WTC11 (cell line): ENCODE data around the gene RPL7L1. TPM values are rescaled to one million over a fixed set of nuclear protein-coding genes. Genes with fewer than 3 reads are reported as not detected.

Experiments
- ATAC-seq: fragments of 200-7000 bp; cut with Tn5 transposase; 2 replicates; pipeline ENCODE4 v1.10.0; 2021; ENCODE audit warnings: mild to moderate bottlenecking, moderate library complexity
- Bru-seq: library from RNA; stranded (reverse); fragments of 400-500 nt; gene quantifications from one replicate; lab custom pipeline; 2021; lab: Mats Ljungman, UMichigan
- CTCF ChIA-PET: fragments of 300-600 bp; sonication (Branson Sonifier 250); formaldehyde crosslinking; loops from one replicate; lab custom pipeline; 2021; ENCODE audit warnings: antibody characterized with exemption; lab: Charles Lee
- POLR2A ChIA-PET: fragments of 350-600 bp; sonication (Branson Sonifier 250); formaldehyde crosslinking; loops from one replicate; lab custom pipeline; 2021; ENCODE audit warnings: antibody characterized with exemption; lab: Charles Lee
- DNase-seq: peaks from one replicate; pipeline ENCODE4 v3.0.0; 2021; ENCODE audit warnings: low spot score
- H3K27ac Mint-ChIP-seq: 2 replicates; pipeline ENCODE4 v1.8.0; 2021; ENCODE audit warnings: mixed read lengths
- H3K27me3 Mint-ChIP-seq: 2 replicates; pipeline ENCODE4 v1.8.0; 2021; ENCODE audit warnings: low read depth, mild to moderate bottlenecking, moderate library complexity, mixed read lengths
- H3K36me3 Mint-ChIP-seq: 2 replicates; pipeline ENCODE4 v1.8.0; 2021; ENCODE audit warnings: mixed read lengths
- H3K4me1 Mint-ChIP-seq: 2 replicates; pipeline ENCODE4 v1.8.0; 2022; ENCODE audit warnings: mixed read lengths
- H3K4me3 Mint-ChIP-seq: 2 replicates; pipeline ENCODE4 v1.8.0; 2021; ENCODE audit warnings: mild to moderate bottlenecking, moderate library complexity, mixed read lengths
- H3K9me3 Mint-ChIP-seq: 2 replicates; pipeline ENCODE4 v1.8.0; 2021; ENCODE audit warnings: mixed read lengths
- CREM ChIP-seq: sonication (generic); formaldehyde crosslinking; IDR thresholded peaks from 2 replicates; pipeline ENCODE4 v1.8.1; 2022; ENCODE audit warnings: mild to moderate bottlenecking, missing genetic modification reagents, moderate library complexity
- ESRRA ChIP-seq: sonication (generic); formaldehyde crosslinking; IDR thresholded peaks from 2 replicates; pipeline ENCODE4 v1.8.1; 2022; ENCODE audit warnings: mild to moderate bottlenecking, missing genetic modification reagents, borderline replicate concordance
- ETV6 ChIP-seq: sonication (generic); formaldehyde crosslinking; IDR thresholded peaks from 2 replicates; pipeline ENCODE4 v1.8.1; 2022; ENCODE audit warnings: mild to moderate bottlenecking, missing genetic modification reagents
- FOXJ3 ChIP-seq: sonication (generic); formaldehyde crosslinking; IDR thresholded peaks from 2 replicates; pipeline ENCODE4 v1.9.0; 2021; ENCODE audit warnings: missing genetic modification reagents, mild to moderate bottlenecking, borderline replicate concordance
- FOXK1 ChIP-seq: sonication (generic); formaldehyde crosslinking; IDR thresholded peaks from 2 replicates; pipeline ENCODE4 v1.8.0; 2022; ENCODE audit warnings: mild to moderate bottlenecking, moderate library complexity, missing genetic modification reagents
- GABPB1 ChIP-seq: sonication (generic); formaldehyde crosslinking; IDR thresholded peaks from 2 replicates; pipeline ENCODE4 v1.8.1; 2023; ENCODE audit warnings: mild to moderate bottlenecking, missing genetic modification reagents
- JAZF1 ChIP-seq: fragments of 250-450 bp; sonication (Bioruptor Pico); IDR thresholded peaks from 2 replicates; pipeline ENCODE4 v1.9.0; 2021; ENCODE audit warnings: moderate library complexity, mild to moderate bottlenecking, inconsistent platforms
- JUN ChIP-seq: sonication (generic); formaldehyde crosslinking; IDR thresholded peaks from 2 replicates; pipeline ENCODE4 v1.8.0; 2023; ENCODE audit warnings: mild to moderate bottlenecking, missing genetic modification reagents
- NFE2L1 ChIP-seq: sonication (generic); formaldehyde crosslinking; IDR thresholded peaks from 2 replicates; pipeline ENCODE4 v1.8.1; 2023; ENCODE audit warnings: missing genetic modification reagents
- NR2C2 ChIP-seq: sonication (generic); formaldehyde crosslinking; IDR thresholded peaks from 2 replicates; pipeline ENCODE4 v1.8.0; 2022; ENCODE audit warnings: mild to moderate bottlenecking, missing genetic modification reagents
- PRRX2 ChIP-seq: fragments of 250-450 bp; sonication (Bioruptor Pico); IDR thresholded peaks from 2 replicates; pipeline ENCODE4 v1.8.0; 2021; ENCODE audit warnings: mild to moderate bottlenecking
- SMAD4 ChIP-seq: sonication (generic); formaldehyde crosslinking; IDR thresholded peaks from 2 replicates; pipeline ENCODE4 v1.8.0; 2022; ENCODE audit warnings: mild to moderate bottlenecking, missing genetic modification reagents
- SP1 ChIP-seq: sonication (generic); formaldehyde crosslinking; conservative IDR thresholded peaks from 2 replicates; pipeline ENCODE4 v1.8.1; 2022; ENCODE audit warnings: missing genetic modification reagents
- TEAD1 ChIP-seq: sonication (generic); formaldehyde crosslinking; IDR thresholded peaks from 2 replicates; pipeline ENCODE4 v1.8.0; 2022; ENCODE audit warnings: mild to moderate bottlenecking, missing genetic modification reagents
- ZNF219 ChIP-seq: sonication (generic); formaldehyde crosslinking; IDR thresholded peaks from 2 replicates; pipeline ENCODE4 v1.8.0; 2023; ENCODE audit warnings: missing genetic modification reagents, mild to moderate bottlenecking, borderline replicate concordance
- ZNF416 ChIP-seq: fragments of 250-450 bp; sonication (Bioruptor Pico); IDR thresholded peaks from 2 replicates; pipeline ENCODE4 v1.9.0; 2021; ENCODE audit warnings: mild to moderate bottlenecking, inconsistent platforms
- long read RNA-seq, 3 experiments: library from RNA in 1 of 3; library from capped mRNA in 1 of 3; library from polyadenylated mRNA in 1 of 3; unstranded in 2 of 3; stranded (forward) in 1 of 3; transcript quantifications; one replicate each; pipeline ENCODE4 v2.0.0, GENCODE V29; 2021
- total RNA-seq: library from RNA; stranded (reverse); gene quantifications from 3 replicates; pipeline ENCODE4 v1.2.3, GENCODE V29; 2021
- TF ChIP-seq, protein P1 (sequence below): sonication (generic); formaldehyde crosslinking; IDR thresholded peaks from 2 replicates; pipeline ENCODE4 v1.8.0; 2022; ENCODE audit warnings: missing genetic modification reagents
- TF ChIP-seq, protein P2 (sequence below): fragments of 250-450 bp; sonication (Bioruptor Pico); IDR thresholded peaks from 2 replicates; pipeline ENCODE4 v1.9.0; 2021; ENCODE audit warnings: mild to moderate bottlenecking
- TF ChIP-seq, protein P3 (sequence below): fragments of 250-450 bp; sonication (Bioruptor Pico); IDR thresholded peaks from 2 replicates; pipeline ENCODE4 v1.8.0; 2021; ENCODE audit warnings: mild to moderate bottlenecking
- TF ChIP-seq, protein P4 (sequence below): sonication (generic); formaldehyde crosslinking; IDR thresholded peaks from 2 replicates; pipeline ENCODE4 v1.8.1; 2023; ENCODE audit warnings: mild to moderate bottlenecking, missing genetic modification reagents, moderate library complexity
- TF ChIP-seq, protein P5 (sequence below): sonication (generic); formaldehyde crosslinking; IDR thresholded peaks from 2 replicates; pipeline ENCODE4 v1.8.0; 2022; ENCODE audit warnings: mild to moderate bottlenecking, missing genetic modification reagents
- TF ChIP-seq, protein P6 (sequence below): fragments of 250-450 bp; sonication (Bioruptor Pico); IDR thresholded peaks from 2 replicates; pipeline ENCODE4 v1.9.0; 2021; ENCODE audit warnings: moderate library complexity, mild to moderate bottlenecking, inconsistent platforms, borderline replicate concordance
- TF ChIP-seq, protein P7 (sequence below): sonication (generic); formaldehyde crosslinking; IDR thresholded peaks from 2 replicates; pipeline ENCODE4 v1.8.0; 2022; ENCODE audit warnings: mild to moderate bottlenecking, missing genetic modification reagents

The RPL7L1 gene
- 91.4 to 107 TPM (median 93.0 TPM) in 3 replicates for total RNA-seq
- percentile 98 among the genes with signal in this experiment for Bru-seq, nascent RNA
- long read RNA-seq, experiment 1, full-length matches to known transcripts = 154 of 285 reads
- long read RNA-seq, experiment 1, partial matches to known transcripts = 55 of 285 reads
- long read RNA-seq, experiment 1, other reads (novel, unspliced or antisense) = 76 of 285 reads
- long read RNA-seq, experiment 2, full-length matches to known transcripts = 10 of 127 reads
- long read RNA-seq, experiment 2, partial matches to known transcripts = 27 of 127 reads
- long read RNA-seq, experiment 2, other reads (novel, unspliced or antisense) = 90 of 127 reads
- long read RNA-seq, experiment 3, full-length matches to known transcripts = 481 of 655 reads
- long read RNA-seq, experiment 3, partial matches to known transcripts = 95 of 655 reads
- long read RNA-seq, experiment 3, other reads (novel, unspliced or antisense) = 79 of 655 reads

DNA sequence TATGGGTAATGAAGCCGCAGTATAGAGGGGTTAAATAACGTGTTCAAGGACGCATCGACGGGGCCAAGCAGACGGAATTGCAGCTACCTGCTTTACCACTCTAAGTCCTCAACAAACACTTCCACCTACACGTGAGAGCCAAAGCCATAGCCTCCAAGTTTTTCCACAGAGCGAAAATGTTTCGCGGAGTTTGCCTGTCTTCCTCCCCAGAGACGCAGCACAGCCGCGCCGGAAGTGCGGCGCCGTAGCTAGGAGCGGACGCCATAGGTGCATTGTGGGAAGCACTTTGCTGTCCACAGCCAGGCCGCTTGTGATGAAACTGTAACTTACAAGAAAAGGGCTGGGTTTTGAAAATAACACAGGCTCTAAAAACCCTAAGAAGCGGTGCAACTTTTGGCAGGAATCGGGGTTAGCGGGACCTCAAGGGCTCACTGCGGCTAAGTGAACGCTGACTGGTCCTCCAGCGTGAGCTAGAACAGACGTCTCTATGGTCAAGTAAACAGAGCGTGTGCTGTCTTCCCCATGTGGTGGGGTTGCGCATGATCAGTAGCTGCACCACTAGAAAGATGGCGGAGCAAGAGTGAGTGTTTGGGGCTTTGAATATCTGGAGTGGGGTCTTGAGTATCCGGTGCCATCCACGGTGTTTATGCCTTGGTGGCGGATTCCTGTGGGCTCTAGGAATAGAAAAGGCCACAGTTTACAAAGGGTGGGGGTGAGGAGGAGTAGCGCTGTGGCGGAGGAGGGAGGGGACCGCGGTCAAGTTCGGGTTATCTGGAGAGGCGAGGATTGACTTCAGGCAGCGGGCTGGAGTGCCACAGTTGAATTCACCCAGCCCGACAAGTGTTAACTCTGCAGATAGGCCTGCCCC is at the start of gene RPL7L1:
Gene RPL7L1, plus strand, starts transcription at position 245 of the 868 bp plus-strand sequence. Its CDS starts 295 bp downstream, at position 540.
- DNase-seq = peak; percentile 70
- peaks cover 8% of the 10 kb centered on the region; the same call in 1 of the 2 replicates for H3K4me1 Mint-ChIP-seq
- ChIA-PET CTCF (interaction anchor here (0.6 to 1.6 kb wide), 11 partner anchors 19 to 332 kb away, joined by 3 to 13 read pairs (median 4); partner anchors contain the start of gene TBCC), POLR2A (interaction anchor here (0.6 to 3.2 kb wide), 13 partner anchors 11 to 316 kb away, joined by 3 to 19 read pairs (median 4); partner anchors contain the start of genes BICRAL, CNPY3, TBCC and UBR2)
- H3K36me3 Mint-ChIP-seq = peaks cover 30% of the 10 kb centered on the region
- H3K27me3 Mint-ChIP-seq = no peaks in the 10 kb centered on the region
- peak within 1 kb of the TSS; percentile 100 for H3K4me3 Mint-ChIP-seq
- H3K9me3 Mint-ChIP-seq = no peaks in the 10 kb centered on the region
- peak; percentile 92 for ATAC-seq
- H3K27ac Mint-ChIP-seq = peak within 1 kb of the TSS; percentile 100
- peak; percentile 39; the same call in 1 of the 2 replicates for TF ChIP-seq NFE2L1 (CRISPR knock-in tag)
- TF ChIP-seq ETV6 (CRISPR knock-in tag) = peak; percentile 76; the same call in 1 of the 2 replicates
- TF ChIP-seq, protein P1, sequence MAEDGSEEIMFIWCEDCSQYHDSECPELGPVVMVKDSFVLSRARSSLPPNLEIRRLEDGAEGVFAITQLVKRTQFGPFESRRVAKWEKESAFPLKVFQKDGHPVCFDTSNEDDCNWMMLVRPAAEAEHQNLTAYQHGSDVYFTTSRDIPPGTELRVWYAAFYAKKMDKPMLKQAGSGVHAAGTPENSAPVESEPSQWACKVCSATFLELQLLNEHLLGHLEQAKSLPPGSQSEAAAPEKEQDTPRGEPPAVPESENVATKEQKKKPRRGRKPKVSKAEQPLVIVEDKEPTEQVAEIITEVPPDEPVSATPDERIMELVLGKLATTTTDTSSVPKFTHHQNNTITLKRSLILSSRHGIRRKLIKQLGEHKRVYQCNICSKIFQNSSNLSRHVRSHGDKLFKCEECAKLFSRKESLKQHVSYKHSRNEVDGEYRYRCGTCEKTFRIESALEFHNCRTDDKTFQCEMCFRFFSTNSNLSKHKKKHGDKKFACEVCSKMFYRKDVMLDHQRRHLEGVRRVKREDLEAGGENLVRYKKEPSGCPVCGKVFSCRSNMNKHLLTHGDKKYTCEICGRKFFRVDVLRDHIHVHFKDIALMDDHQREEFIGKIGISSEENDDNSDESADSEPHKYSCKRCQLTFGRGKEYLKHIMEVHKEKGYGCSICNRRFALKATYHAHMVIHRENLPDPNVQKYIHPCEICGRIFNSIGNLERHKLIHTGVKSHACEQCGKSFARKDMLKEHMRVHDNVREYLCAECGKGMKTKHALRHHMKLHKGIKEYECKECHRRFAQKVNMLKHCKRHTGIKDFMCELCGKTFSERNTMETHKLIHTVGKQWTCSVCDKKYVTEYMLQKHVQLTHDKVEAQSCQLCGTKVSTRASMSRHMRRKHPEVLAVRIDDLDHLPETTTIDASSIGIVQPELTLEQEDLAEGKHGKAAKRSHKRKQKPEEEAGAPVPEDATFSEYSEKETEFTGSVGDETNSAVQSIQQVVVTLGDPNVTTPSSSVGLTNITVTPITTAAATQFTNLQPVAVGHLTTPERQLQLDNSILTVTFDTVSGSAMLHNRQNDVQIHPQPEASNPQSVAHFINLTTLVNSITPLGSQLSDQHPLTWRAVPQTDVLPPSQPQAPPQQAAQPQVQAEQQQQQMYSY = 0 out of 2 replicates have a peak, but pooled peaks have one; percentile 5
- TF ChIP-seq, protein P2, sequence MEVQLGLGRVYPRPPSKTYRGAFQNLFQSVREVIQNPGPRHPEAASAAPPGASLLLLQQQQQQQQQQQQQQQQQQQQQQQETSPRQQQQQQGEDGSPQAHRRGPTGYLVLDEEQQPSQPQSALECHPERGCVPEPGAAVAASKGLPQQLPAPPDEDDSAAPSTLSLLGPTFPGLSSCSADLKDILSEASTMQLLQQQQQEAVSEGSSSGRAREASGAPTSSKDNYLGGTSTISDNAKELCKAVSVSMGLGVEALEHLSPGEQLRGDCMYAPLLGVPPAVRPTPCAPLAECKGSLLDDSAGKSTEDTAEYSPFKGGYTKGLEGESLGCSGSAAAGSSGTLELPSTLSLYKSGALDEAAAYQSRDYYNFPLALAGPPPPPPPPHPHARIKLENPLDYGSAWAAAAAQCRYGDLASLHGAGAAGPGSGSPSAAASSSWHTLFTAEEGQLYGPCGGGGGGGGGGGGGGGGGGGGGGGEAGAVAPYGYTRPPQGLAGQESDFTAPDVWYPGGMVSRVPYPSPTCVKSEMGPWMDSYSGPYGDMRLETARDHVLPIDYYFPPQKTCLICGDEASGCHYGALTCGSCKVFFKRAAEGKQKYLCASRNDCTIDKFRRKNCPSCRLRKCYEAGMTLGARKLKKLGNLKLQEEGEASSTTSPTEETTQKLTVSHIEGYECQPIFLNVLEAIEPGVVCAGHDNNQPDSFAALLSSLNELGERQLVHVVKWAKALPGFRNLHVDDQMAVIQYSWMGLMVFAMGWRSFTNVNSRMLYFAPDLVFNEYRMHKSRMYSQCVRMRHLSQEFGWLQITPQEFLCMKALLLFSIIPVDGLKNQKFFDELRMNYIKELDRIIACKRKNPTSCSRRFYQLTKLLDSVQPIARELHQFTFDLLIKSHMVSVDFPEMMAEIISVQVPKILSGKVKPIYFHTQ (CRISPR knock-in tag) = peak; percentile 79; the same call in 1 of the 2 replicates
- TF ChIP-seq, protein P3, sequence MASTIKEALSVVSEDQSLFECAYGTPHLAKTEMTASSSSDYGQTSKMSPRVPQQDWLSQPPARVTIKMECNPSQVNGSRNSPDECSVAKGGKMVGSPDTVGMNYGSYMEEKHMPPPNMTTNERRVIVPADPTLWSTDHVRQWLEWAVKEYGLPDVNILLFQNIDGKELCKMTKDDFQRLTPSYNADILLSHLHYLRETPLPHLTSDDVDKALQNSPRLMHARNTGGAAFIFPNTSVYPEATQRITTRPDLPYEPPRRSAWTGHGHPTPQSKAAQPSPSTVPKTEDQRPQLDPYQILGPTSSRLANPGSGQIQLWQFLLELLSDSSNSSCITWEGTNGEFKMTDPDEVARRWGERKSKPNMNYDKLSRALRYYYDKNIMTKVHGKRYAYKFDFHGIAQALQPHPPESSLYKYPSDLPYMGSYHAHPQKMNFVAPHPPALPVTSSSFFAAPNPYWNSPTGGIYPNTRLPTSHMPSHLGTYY (CRISPR knock-in tag) = no peak
- TF ChIP-seq ESRRA (CRISPR knock-in tag) = no peak
- peak; percentile 54; the same call in 1 of the 2 replicates for TF ChIP-seq SMAD4 (CRISPR knock-in tag)
- TF ChIP-seq, protein P4, sequence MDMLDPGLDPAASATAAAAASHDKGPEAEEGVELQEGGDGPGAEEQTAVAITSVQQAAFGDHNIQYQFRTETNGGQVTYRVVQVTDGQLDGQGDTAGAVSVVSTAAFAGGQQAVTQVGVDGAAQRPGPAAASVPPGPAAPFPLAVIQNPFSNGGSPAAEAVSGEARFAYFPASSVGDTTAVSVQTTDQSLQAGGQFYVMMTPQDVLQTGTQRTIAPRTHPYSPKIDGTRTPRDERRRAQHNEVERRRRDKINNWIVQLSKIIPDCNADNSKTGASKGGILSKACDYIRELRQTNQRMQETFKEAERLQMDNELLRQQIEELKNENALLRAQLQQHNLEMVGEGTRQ (CRISPR knock-in tag) = peak; percentile 65; the same call in 1 of the 2 replicates
- TF ChIP-seq NR2C2 (CRISPR knock-in tag) = no peak
- 0 out of 2 replicates have a peak, but pooled peaks have one; percentile 3 for TF ChIP-seq TEAD1 (CRISPR knock-in tag)
- TF ChIP-seq, protein P5, sequence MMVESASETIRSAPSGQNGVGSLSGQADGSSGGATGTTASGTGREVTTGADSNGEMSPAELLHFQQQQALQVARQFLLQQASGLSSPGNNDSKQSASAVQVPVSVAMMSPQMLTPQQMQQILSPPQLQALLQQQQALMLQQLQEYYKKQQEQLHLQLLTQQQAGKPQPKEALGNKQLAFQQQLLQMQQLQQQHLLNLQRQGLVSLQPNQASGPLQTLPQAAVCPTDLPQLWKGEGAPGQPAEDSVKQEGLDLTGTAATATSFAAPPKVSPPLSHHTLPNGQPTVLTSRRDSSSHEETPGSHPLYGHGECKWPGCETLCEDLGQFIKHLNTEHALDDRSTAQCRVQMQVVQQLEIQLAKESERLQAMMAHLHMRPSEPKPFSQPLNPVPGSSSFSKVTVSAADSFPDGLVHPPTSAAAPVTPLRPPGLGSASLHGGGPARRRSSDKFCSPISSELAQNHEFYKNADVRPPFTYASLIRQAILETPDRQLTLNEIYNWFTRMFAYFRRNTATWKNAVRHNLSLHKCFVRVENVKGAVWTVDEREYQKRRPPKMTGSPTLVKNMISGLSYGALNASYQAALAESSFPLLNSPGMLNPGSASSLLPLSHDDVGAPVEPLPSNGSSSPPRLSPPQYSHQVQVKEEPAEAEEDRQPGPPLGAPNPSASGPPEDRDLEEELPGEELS (CRISPR knock-in tag) = peak; percentile 67; the same call in 1 of the 2 replicates
- TF ChIP-seq JAZF1 (CRISPR knock-in tag) = no peak
- no peak for TF ChIP-seq FOXJ3 (CRISPR knock-in tag)
- TF ChIP-seq FOXK1 = peak; percentile 94
- TF ChIP-seq ZNF416 = 0 out of 2 replicates have a peak, but pooled peaks have one; percentile 32
- TF ChIP-seq, protein P6, sequence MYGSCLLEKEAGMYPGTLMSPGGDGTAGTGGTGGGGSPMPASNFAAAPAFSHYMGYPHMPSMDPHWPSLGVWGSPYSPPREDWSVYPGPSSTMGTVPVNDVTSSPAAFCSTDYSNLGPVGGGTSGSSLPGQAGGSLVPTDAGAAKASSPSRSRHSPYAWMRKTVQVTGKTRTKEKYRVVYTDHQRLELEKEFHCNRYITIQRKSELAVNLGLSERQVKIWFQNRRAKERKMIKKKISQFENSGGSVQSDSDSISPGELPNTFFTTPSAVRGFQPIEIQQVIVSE (CRISPR knock-in tag) = no peak
- peak; percentile 87 for TF ChIP-seq CREM
- peak; percentile 81 for TF ChIP-seq GABPB1 (CRISPR knock-in tag)
- no peak for TF ChIP-seq ZNF219
- TF ChIP-seq, protein P7, sequence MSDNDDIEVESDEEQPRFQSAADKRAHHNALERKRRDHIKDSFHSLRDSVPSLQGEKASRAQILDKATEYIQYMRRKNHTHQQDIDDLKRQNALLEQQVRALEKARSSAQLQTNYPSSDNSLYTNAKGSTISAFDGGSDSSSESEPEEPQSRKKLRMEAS = peak; percentile 92
- TF ChIP-seq SP1 (CRISPR knock-in tag) = peak; percentile 15; the same call in 1 of the 2 replicates
- no peak for TF ChIP-seq PRRX2 (CRISPR knock-in tag)
- TF ChIP-seq JUN (CRISPR knock-in tag) = 0 out of 2 replicates have a peak, but pooled peaks have one; percentile 36
